Lower leg skin (tissue), 3 donors: ENCODE measurements around the gene MYO1E.

Experiments used
- CTCF ChIP-seq, 3 donors: fragments of 450-650 bp; IDR thresholded peaks; one replicate each; pipeline ENCODE4 v1.5.1; 2016; ENCODE audit warnings: antibody characterized with exemption in 3 of 3, mild to moderate bottlenecking in 3 of 3, moderate library complexity in 2 of 3
- POLR2A ChIP-seq, 2 donors: fragments of 450-650 bp; IDR thresholded peaks; one replicate each; pipeline ENCODE4 v1.6.1; 2016 to 2017; ENCODE audit warnings: antibody characterized with exemption in 2 of 2, mild to moderate bottlenecking in 1 of 2, moderate library complexity in 1 of 2

DNA sequence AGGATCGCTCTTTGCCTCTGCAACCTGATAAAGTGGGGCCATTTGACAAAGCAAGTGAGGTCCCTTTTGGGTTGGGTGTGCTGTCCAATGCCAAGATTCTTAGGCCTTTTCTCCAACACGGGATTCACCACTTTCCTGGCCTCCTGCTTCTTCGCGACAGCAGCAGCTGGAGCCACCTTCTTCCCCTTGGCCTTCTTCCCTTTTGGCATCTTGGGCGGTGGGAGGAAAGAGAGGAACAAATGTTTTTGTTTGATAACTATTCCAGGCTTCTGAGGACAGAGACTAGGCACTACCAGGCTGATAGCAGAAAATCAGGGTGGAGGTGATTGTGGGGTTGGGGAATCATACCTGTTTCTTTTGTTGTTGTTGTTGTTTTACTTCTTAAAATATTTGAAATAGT lies 35.3 kb upstream of the MYO1E start:
- TF ChIP-seq CTCF (IDR thresholded peaks at IDR 0.05) (no peak), POLR2A (IDR thresholded peaks at IDR 0.05) (no peak)
